Dermis microvascular lymphatic vessel endothelial cell (primary cell): Measurements from ENCODE around the gene ITSN1. TPM values are rescaled to one million over a fixed set of nuclear protein-coding genes. Genes with fewer than 3 reads are reported as not detected.
A peak's percentile ranks its signal among the peaks of the same experiment; 100 is the strongest.

Experiments
- DNase-seq, 2 donors: peaks; one replicate each; pipeline versions ENCODE4 v3.0.0 to v3.0.0-alpha.2; 2010; ENCODE audit warnings: low read depth in 2 of 2
- total RNA-seq: library from RNA; depleted of rRNA; stranded (reverse); fragments of >200 nt; gene quantifications from 2 replicates; pipeline ENCODE4 v1.2.1, GENCODE V29; 2014

ITSN1 gene
- total RNA-seq, 1 donor from 2014 or later = 46.7 TPM

- no peak for DNase-seq
Measured at GRCh38 chr21:33680870-33681269, 38.6 kb downstream of the ITSN1 start.

GRCh38 chr21:33682992-33683627 lies 40.8 kb downstream of the ITSN1 start:
- peak in 1 of 2 donors; percentile 82 for DNase-seq

- DNase-seq = peak in 1 of 2 donors; percentile 20
Measured at GRCh38 chr21:33684068-33684467, 41.8 kb downstream of the ITSN1 start.

- peak in 1 of 2 donors; percentile 37 for DNase-seq
Measured at GRCh38 chr21:33684923-33685560, 42.7 kb downstream of the ITSN1 start.

- peak in 1 of 2 donors; percentile 83 for DNase-seq
Measured at GRCh38 chr21:33685613-33686197, 43.4 kb downstream of the ITSN1 start.

- DNase-seq = no peak
Measured at GRCh38 chr21:33686386-33686785, 44.1 kb downstream of the ITSN1 start.

- no peak for DNase-seq
Measured at GRCh38 chr21:33687634-33688033, 45.3 kb downstream of the ITSN1 start.

- DNase-seq = no peak
Measured at GRCh38 chr21:33688353-33688752, 46.1 kb downstream of the ITSN1 start.

GRCh38 chr21:33690874-33691273 lies 48.6 kb downstream of the ITSN1 start:
- DNase-seq = no peak

- no peak for DNase-seq
Measured at GRCh38 chr21:33691945-33692603, 49.8 kb downstream of the ITSN1 start.

- DNase-seq = no peak
Measured at GRCh38 chr21:33695813-33696212, 53.5 kb downstream of the ITSN1 start.

- no peak for DNase-seq
Measured at GRCh38 chr21:33696465-33696864, 54.2 kb downstream of the ITSN1 start.

GRCh38 chr21:33698087-33698860 lies 56.0 kb downstream of the ITSN1 start:
- DNase-seq = peak in 1 of 2 donors; percentile 9

- no peak for DNase-seq
Measured at GRCh38 chr21:33699277-33699676, 57.0 kb downstream of the ITSN1 start.

- DNase-seq = no peak
Measured at GRCh38 chr21:33700491-33700890, 58.2 kb downstream of the ITSN1 start.

- peak in 1 of 2 donors; percentile 34 for DNase-seq
Measured at GRCh38 chr21:33703750-33704606, 61.7 kb downstream of the ITSN1 start.

- DNase-seq = no peak
Measured at GRCh38 chr21:33707846-33708245, 65.5 kb downstream of the ITSN1 start.

GRCh38 chr21:33708874-33709273 lies 66.6 kb downstream of the ITSN1 start:
- DNase-seq = no peak

GRCh38 chr21:33712022-33712803 lies 69.9 kb downstream of the ITSN1 start:
- DNase-seq = peak in 1 of 2 donors; percentile 7

GRCh38 chr21:33721081-33721480 lies 78.8 kb downstream of the ITSN1 start:
- DNase-seq = no peak
